ENCODE data around the gene MARK3. TPM values are rescaled to one million over a fixed set of nuclear protein-coding genes. Genes with fewer than 3 reads are reported as not detected.

MARK3 gene
- polyA plus RNA-seq, 1 experiment, result 109 TPM

- no peak for DNase-seq (ENCODE audit: low read depth, low spot score)
- Histone ChIP-seq H3K27ac (ENCODE audit: low read depth, low read length) (no peak overlapping the region), H3K4me3 (ENCODE audit: low read depth, low read length) (no peak overlapping the region), H3K9me3 (ENCODE audit: control insufficient read depth, insufficient read depth, low read length) (no peaks in the 10 kb centered on the region), H3K27me3 (ENCODE audit: control insufficient read depth, insufficient read depth, low read length) (no peaks in the 10 kb centered on the region)
- ChIA-PET CTCF (no interaction called here), POLR2A (no interaction called here)
- no peak for TF ChIP-seq CTCF (IDR thresholded peaks at IDR 0.05; ENCODE audit: low read depth, low read length)
Measured at GRCh38 chr14:103453791-103454190, 68.6 kb downstream of the MARK3 start.

GRCh38 chr14:103456167-103456835 lies 71.1 kb downstream of the MARK3 start:
- ChIA-PET CTCF (no interaction called here), POLR2A (no interaction called here)
- Histone ChIP-seq H3K9me3 (ENCODE audit: control insufficient read depth, insufficient read depth, low read length) (no peaks in the 10 kb centered on the region), H3K27me3 (ENCODE audit: control insufficient read depth, insufficient read depth, low read length) (no peaks in the 10 kb centered on the region), H3K27ac (ENCODE audit: low read depth, low read length) (no peak overlapping the region), H3K4me3 (ENCODE audit: low read depth, low read length) (no peak overlapping the region)
- TF ChIP-seq CTCF (IDR thresholded peaks at IDR 0.05; ENCODE audit: low read depth, low read length), result no peak
- no peak for DNase-seq (ENCODE audit: low read depth, low spot score)

GRCh38 chr14:103460415-103460814 lies 75.2 kb downstream of the MARK3 start:
- no peaks in the 10 kb centered on the region for H3K27me3 ChIP-seq (ENCODE audit: control insufficient read depth, insufficient read depth, low read length)
- POLR2A ChIA-PET, result no interaction called here
- CTCF ChIA-PET, result interaction anchor here (1.2 to 1.4 kb wide), 2 partner anchors 39 to 58 kb away, joined by 3 to 7 read pairs; no protein-coding TSS in a partner anchor

GRCh38 chr14:103463149-103463548 lies 77.9 kb downstream of the MARK3 start:
- Histone ChIP-seq H3K27ac (ENCODE audit: low read depth, low read length) (no peak overlapping the region), H3K27me3 (ENCODE audit: control insufficient read depth, insufficient read depth, low read length) (no peaks in the 10 kb centered on the region), H3K4me3 (ENCODE audit: low read depth, low read length) (no peak overlapping the region), H3K9me3 (ENCODE audit: control insufficient read depth, insufficient read depth, low read length) (no peaks in the 10 kb centered on the region)
- no peak for DNase-seq (ENCODE audit: low read depth, low spot score)
- ChIA-PET POLR2A (no interaction called here), CTCF (no interaction called here)
- TF ChIP-seq CTCF (IDR thresholded peaks at IDR 0.05; ENCODE audit: low read depth, low read length), result no peak

More at GRCh38 chr14:103460415-103460814, 75.2 kb downstream of the MARK3 start:
- Histone ChIP-seq H3K4me3 (ENCODE audit: low read depth, low read length) (no peak overlapping the region), H3K9me3 (ENCODE audit: control insufficient read depth, insufficient read depth, low read length) (no peaks in the 10 kb centered on the region), H3K27ac (ENCODE audit: low read depth, low read length) (no peak overlapping the region)
- no peak for TF ChIP-seq CTCF (IDR thresholded peaks at IDR 0.05; ENCODE audit: low read depth, low read length)
- no peak for DNase-seq (ENCODE audit: low read depth, low spot score)

GRCh38 chr14:103463851-103464250 lies 78.6 kb downstream of the MARK3 start:
- TF ChIP-seq CTCF (IDR thresholded peaks at IDR 0.05; ENCODE audit: low read depth, low read length), result no peak
- Histone ChIP-seq H3K27ac (ENCODE audit: low read depth, low read length) (no peak overlapping the region), H3K9me3 (ENCODE audit: control insufficient read depth, insufficient read depth, low read length) (no peaks in the 10 kb centered on the region), H3K4me3 (ENCODE audit: low read depth, low read length) (no peak overlapping the region), H3K27me3 (ENCODE audit: control insufficient read depth, insufficient read depth, low read length) (no peaks in the 10 kb centered on the region)
- CTCF ChIA-PET, result interaction anchor here (1.5 kb wide), 1 partner anchor 71 kb away, joined by 5 read pairs; no protein-coding TSS in a partner anchor
- DNase-seq (ENCODE audit: low read depth, low spot score), result no peak
- POLR2A ChIA-PET, result no interaction called here

Measured in AG04450 (cell line).